Esophagus muscularis mucosa (tissue), 4 donors: Measurements from ENCODE around the gene LIMK2. TPM values are rescaled to one million over a fixed set of nuclear protein-coding genes. Genes with fewer than 3 reads are reported as not detected.
A peak's percentile ranks its signal among the peaks of the same experiment; 100 is the strongest.

Experiments
- DNase-seq: peaks from one replicate; pipeline ENCODE4 v3.0.0-alpha.2; 2017; ENCODE audit errors: extremely low spot score
- H3K27ac ChIP-seq, 4 donors: fragments of 200-600 bp; sonication (generic); replicated peaks in 1 of 4; 1 replicate in 3 of 4; 2 replicates in 1 of 4; pipeline ENCODE4 v1.5.1; 2016 to 2019; ENCODE audit warnings: mild to moderate bottlenecking in 1 of 4
- H3K27me3 ChIP-seq, 4 donors: fragments of 200-600 bp; sonication (generic); one replicate each; pipeline versions ENCODE4 v1.5.1 to v1.6.0; 2016 to 2019
- H3K36me3 ChIP-seq, 4 donors: fragments of 200-600 bp; sonication (generic); one replicate each; pipeline ENCODE4 v1.5.1; 2016 to 2019
- H3K4me1 ChIP-seq, 4 donors: fragments of 200-600 bp; sonication (generic); one replicate each; pipeline ENCODE4 v1.5.1; 2016 to 2019
- H3K4me3 ChIP-seq, 4 donors: fragments of 200-600 bp; sonication (generic); 1 replicate in 2 of 4; 2 replicates in 2 of 4; pipeline ENCODE4 v1.5.1; 2016 to 2019; ENCODE audit warnings: mild to moderate bottlenecking in 4 of 4, moderate library complexity in 1 of 4
- H3K9me3 ChIP-seq, 4 donors: fragments of 200-600 bp; sonication (generic); 1 replicate in 3 of 4; 2 replicates in 1 of 4; pipeline ENCODE4 v1.5.1; 2016 to 2019
- CTCF ChIP-seq, 3 experiments: fragments of 200-600 bp in 2 of 3; fragments of 450-650 bp in 1 of 3; sonication (generic) in 2 of 3; IDR thresholded peaks; one replicate each; pipeline ENCODE4 v1.5.1; 2017 to 2019; ENCODE audit warnings: antibody characterized with exemption in 3 of 3, mild to moderate bottlenecking in 2 of 3, moderate library complexity in 1 of 3
- EP300 ChIP-seq: sonication (generic); formaldehyde crosslinking; IDR thresholded peaks from one replicate; pipeline ENCODE4 v1.6.1; 2017; ENCODE audit warnings: antibody characterized with exemption
- POLR2A ChIP-seq: fragments of 450-650 bp; IDR thresholded peaks from one replicate; pipeline ENCODE4 v1.6.1; 2017; ENCODE audit warnings: antibody characterized with exemption, moderate library complexity, mild to moderate bottlenecking, low read depth
- POLR2AphosphoS5 ChIP-seq, 2 donors: sonication (generic); formaldehyde crosslinking; IDR thresholded peaks; one replicate each; pipeline ENCODE4 v1.6.1; 2017; ENCODE audit warnings: antibody characterized with exemption in 2 of 2
- WGBS: methylation state at CpG from one replicate; pipeline ENCODE4 v1.1.5; 2018; 5-methylcytosine and 5-hydroxymethylcytosine counted together
- intact Hi-C: fragments of 100-400 bp; cut with DNase I; formaldehyde crosslinking; loops from one replicate; pipeline ENCODE4 v1.15.1; 2023
- total RNA-seq, 4 donors: library from RNA; depleted of rRNA; stranded (reverse); fragments of >200 nt; gene quantifications; one replicate each; pipeline versions ENCODE4 v1.1.0 to v1.2.1, GENCODE V29; 2016

LIMK2 gene
- total RNA-seq, 4 donors from 2014 or later, result 12.0 to 18.2 (median 14.3) TPM

GRCh38 chr22:31250740-31251600 is 38.9 kb downstream of the LIMK2 start:
- no peak for TF ChIP-seq EP300
- TF ChIP-seq CTCF (IDR thresholded peaks at IDR 0.05), result no peak
- no peak for TF ChIP-seq POLR2AphosphoS5 (IDR thresholded peaks at IDR 0.05)
- TF ChIP-seq POLR2A, result no peak
- Histone ChIP-seq H3K4me3 (no peak overlapping the region), H3K4me1 (peaks cover 34 to 48% (median 37%) of the 10 kb centered on the region in 4 donors), H3K27ac (no peak overlapping the region), H3K9me3 (no peaks in the 10 kb centered on the region), H3K27me3 (no peaks in the 10 kb centered on the region), H3K36me3 (no peaks in the 10 kb centered on the region)
- DNase-seq, result no peak
- intact Hi-C loops, result no loop called here
- 94% methylated on average over 4 of the region's 4 CpGs for WGBS

- Histone ChIP-seq H3K27ac (peak overlapping the region in 1 of 4 donors; percentile 16), H3K4me3 (no peak overlapping the region), H3K9me3 (no peaks in the 10 kb centered on the region), H3K36me3 (peaks cover 0 to 9% (median 8%) of the 10 kb centered on the region in 4 donors), H3K27me3 (no peaks in the 10 kb centered on the region), H3K4me1 (peaks cover 17 to 32% (median 20%) of the 10 kb centered on the region in 4 donors)
- intact Hi-C loops, result no loop called here
- TF ChIP-seq POLR2A (no peak), EP300 (no peak), CTCF (IDR thresholded peaks at IDR 0.05) (peak in 1 of 3 experiments; percentile 4), POLR2AphosphoS5 (IDR thresholded peaks at IDR 0.05) (peak in 1 of 2 donors; percentile 33)
- no peak for DNase-seq
- WGBS, result 78% methylated on average over 4 of the region's 4 CpGs
Measured at GRCh38 chr22:31253949-31254348, 41.9 kb downstream of the LIMK2 start.

GRCh38 chr22:31259798-31260473 is 47.8 kb downstream of the LIMK2 start:
- intact Hi-C loops, result no loop called here
- no peak for TF ChIP-seq EP300
- no peak for TF ChIP-seq CTCF (IDR thresholded peaks at IDR 0.05)
- TF ChIP-seq POLR2AphosphoS5 (IDR thresholded peaks at IDR 0.05), result no peak
- TF ChIP-seq POLR2A, result no peak
- Histone ChIP-seq H3K27ac (no peak overlapping the region), H3K36me3 (peaks cover 14 to 65% (median 57%) of the 10 kb centered on the region in 4 donors), H3K4me1 (no peaks in the 10 kb centered on the region), H3K27me3 (no peaks in the 10 kb centered on the region), H3K4me3 (no peak overlapping the region), H3K9me3 (no peaks in the 10 kb centered on the region)
- DNase-seq, result no peak
- 92% methylated on average over 7 of the region's 8 CpGs for WGBS

- TF ChIP-seq EP300, result no peak
- TF ChIP-seq POLR2AphosphoS5 (IDR thresholded peaks at IDR 0.05), result no peak
- no peak for TF ChIP-seq CTCF (IDR thresholded peaks at IDR 0.05)
- TF ChIP-seq POLR2A, result no peak
- Histone ChIP-seq H3K4me3 (no peak overlapping the region), H3K27me3 (no peaks in the 10 kb centered on the region), H3K36me3 (peaks cover 14 to 68% (median 57%) of the 10 kb centered on the region in 4 donors), H3K4me1 (no peaks in the 10 kb centered on the region), H3K9me3 (no peaks in the 10 kb centered on the region), H3K27ac (no peak overlapping the region)
- intact Hi-C loops, result no loop called here
- 90% methylated on average over 3 of the region's 3 CpGs for WGBS
- DNase-seq, result no peak
Measured at GRCh38 chr22:31260474-31260856, 48.4 kb downstream of the LIMK2 start.
